ENCODE data around the gene MLF2. TPM values are rescaled to one million over a fixed set of nuclear protein-coding genes. Genes with fewer than 3 reads are reported as not detected.
"Not testable (repeated sequence)": the region's sequence is repeated elsewhere in the genome, so short reads cannot be mapped to it uniquely, and the experiment has no call there.

MLF2 gene
- total and polyA plus RNA-seq, 2 of the 13 experiments (the other 11 are each of a cell fraction or from before 2014, with no cell fraction given): 88.1 to 167 TPM

DNA sequence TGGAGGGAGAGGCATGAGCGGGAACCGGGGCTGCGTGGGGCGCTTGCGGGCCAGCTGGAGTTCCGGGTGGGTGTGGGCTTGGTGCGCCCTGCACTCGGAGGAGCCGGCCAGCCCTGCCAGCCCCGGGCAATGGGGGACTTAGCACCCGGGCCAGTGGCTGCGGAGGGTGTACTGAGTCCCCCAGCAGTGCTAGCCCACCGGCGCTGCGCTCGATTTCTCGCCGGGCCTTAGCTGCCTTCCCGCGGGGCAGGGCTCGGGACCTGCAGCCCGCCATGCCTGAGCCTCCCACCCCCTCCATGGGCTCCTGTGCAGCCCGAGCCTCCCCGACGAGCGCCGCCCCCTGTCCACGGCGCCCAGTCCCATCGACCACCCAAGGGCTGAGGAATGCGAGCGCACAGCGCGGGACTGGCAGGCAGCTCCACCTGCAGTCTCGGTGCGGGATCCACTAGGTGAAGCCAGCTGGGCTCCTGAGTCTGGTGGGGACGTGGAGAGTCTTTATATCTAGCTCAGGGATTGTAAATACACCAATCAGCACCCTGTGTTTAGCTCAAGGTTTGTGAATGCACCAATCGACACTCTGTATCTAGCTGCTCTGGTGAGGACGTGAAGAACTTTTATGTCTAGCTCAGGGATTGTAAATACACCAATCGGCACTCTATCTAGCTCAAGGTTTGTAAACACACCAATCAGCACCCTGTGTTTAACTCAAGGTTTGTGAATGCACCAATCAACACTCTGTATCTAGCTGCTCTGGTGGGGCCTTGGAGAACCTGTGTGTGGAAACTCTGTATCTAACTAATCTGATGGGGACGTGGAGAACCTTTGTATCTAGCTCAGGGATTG lies 36.7 kb downstream of the MLF2 start:
- intact Hi-C loops (cut with micrococcal nuclease; ENCODE audit: unreplicated experiment); FAIRE-seq; H3K36me3 ChIP-seq (replicated peaks in 1 of 2; ENCODE audit: control insufficient read depth in 1 of 2, insufficient read depth in 2 of 2, low read length in 2 of 2); H3K27me3 ChIP-seq (ENCODE audit: control insufficient read depth in 1 of 2, insufficient read depth in 2 of 2, low read length in 2 of 2); CTCF ChIA-PET (ENCODE audit: low intra/inter-chr PET ratio, low total read pairs); BruUV-seq (replicated peaks); H3K4me3 ChIP-seq (replicated peaks in 1 of 3; ENCODE audit: insufficient read depth in 1 of 3, low read depth in 2 of 3, low read length in 3 of 3); DNase-seq (ENCODE audit: low spot score); H3K9ac ChIP-seq (ENCODE audit: insufficient read depth, low read depth, low read length); H2AFZ ChIP-seq (ENCODE audit: low read length); H4K20me1 ChIP-seq (ENCODE audit: insufficient read depth, low read length); H3K79me2 ChIP-seq (ENCODE audit: insufficient read depth, low read length); in situ Hi-C loops (cut with HindIII; ENCODE audit: extremely low pct_ligation_motif_present, low pct_unique_long_range_greater_than_20kb); H3K4me2 ChIP-seq (ENCODE audit: low read depth, low read length); H3K27ac ChIP-seq (ENCODE audit: extremely low read length, insufficient read depth, low read length); ATAC-seq; H3K9me3 ChIP-seq (ENCODE audit: low read length): not testable (repeated sequence)
- H3K4me1 ChIP-seq (ENCODE audit: insufficient read depth, low read length): peaks cover 13% of the 10 kb centered on the region
- WGBS (ENCODE audit: low lambda C conversion rate): 90% methylated on average over 9 of the region's 41 CpGs
- POLR2A ChIA-PET: interaction anchor here (1.0 to 2.3 kb wide), 4 partner anchors 8 to 182 kb away, joined by 3 to 12 read pairs (median 4); partner anchors contain the start of genes CDCA3, COPS7A, GAPDH and USP5
- peak; percentile 73 for TF ChIP-seq NFYC (CRISPR knock-in tag; IDR thresholded peaks at IDR 0.05)

- intact Hi-C loops (cut with micrococcal nuclease; ENCODE audit: unreplicated experiment) (no loop called here), in situ Hi-C loops (cut with HindIII; ENCODE audit: extremely low pct_ligation_motif_present, low pct_unique_long_range_greater_than_20kb) (no loop called here)
- no TSS peak for BruUV-seq (replicated peaks)
- Histone ChIP-seq H3K36me3 (replicated peaks in 1 of 2; ENCODE audit: control insufficient read depth in 1 of 2, insufficient read depth in 2 of 2, low read length in 2 of 2) (no peaks in the 10 kb centered on the region), H3K9ac (ENCODE audit: insufficient read depth, low read depth, low read length) (no peak overlapping the region), H3K9me3 (ENCODE audit: low read length) (no peaks in the 10 kb centered on the region), H3K4me3 (replicated peaks in 1 of 3; ENCODE audit: insufficient read depth in 1 of 3, low read depth in 2 of 3, low read length in 3 of 3) (no peak overlapping the region), H4K20me1 (ENCODE audit: insufficient read depth, low read length) (no peaks in the 10 kb centered on the region), H2AFZ (ENCODE audit: low read length) (no peak overlapping the region), H3K79me2 (ENCODE audit: insufficient read depth, low read length) (no peaks in the 10 kb centered on the region), H3K4me1 (ENCODE audit: insufficient read depth, low read length) (peaks cover under 1% of the 10 kb centered on the region; the same call in 1 of the 2 replicates), H3K27me3 (ENCODE audit: control insufficient read depth in 1 of 2, insufficient read depth in 2 of 2, low read length in 2 of 2) (peaks cover 0 to 7% of the 10 kb centered on the region in 2 experiments; a peak in 1 of 5 replicates), H3K4me2 (ENCODE audit: low read depth, low read length) (no peak overlapping the region), H3K27ac (ENCODE audit: extremely low read length, insufficient read depth, low read length) (no peak overlapping the region)
- ChIA-PET CTCF (ENCODE audit: low intra/inter-chr PET ratio, low total read pairs) (no interaction called here), POLR2A (interaction anchor here (2.6 kb wide), 1 partner anchor 15 kb away, joined by 9 read pairs; the partner anchor contains the start of gene COPS7A)
- FAIRE-seq (no peak), ATAC-seq (peak; percentile 32; the same call in 2 of the 3 replicates), DNase-seq (ENCODE audit: low spot score) (no peak)
- WGBS (ENCODE audit: low lambda C conversion rate): 87% methylated on average over 16 of the region's 16 CpGs
- no peak for TF ChIP-seq ZNF367 (CRISPR knock-in tag; IDR thresholded peaks at IDR 0.05; ENCODE audit: borderline replicate concordance)
- TF ChIP-seq NFYC (CRISPR knock-in tag; IDR thresholded peaks at IDR 0.05): peak; percentile 74
- TF ChIP-seq ZNF180 (CRISPR knock-in tag; IDR thresholded peaks at IDR 0.05; ENCODE audit: borderline replicate concordance, low read depth): no peak
- TF ChIP-seq ZBTB21 (CRISPR knock-in tag; IDR thresholded peaks at IDR 0.05): no peak
- TF ChIP-seq NFYB (CRISPR knock-in tag; IDR thresholded peaks at IDR 0.05): peak; percentile 78
- TF ChIP-seq ZSCAN31 (CRISPR knock-in tag; IDR thresholded peaks at IDR 0.05; ENCODE audit: low read depth): no peak
- no peak for TF ChIP-seq TFAP4 (IDR thresholded peaks at IDR 0.05; ENCODE audit: borderline replicate concordance, low read depth)
- TF ChIP-seq POLR2AphosphoS5 (IDR thresholded peaks at IDR 0.05; ENCODE audit: low read depth, low read length): peak; percentile 32; the same call in 1 of the 2 replicates
- TF ChIP-seq, protein P1, sequence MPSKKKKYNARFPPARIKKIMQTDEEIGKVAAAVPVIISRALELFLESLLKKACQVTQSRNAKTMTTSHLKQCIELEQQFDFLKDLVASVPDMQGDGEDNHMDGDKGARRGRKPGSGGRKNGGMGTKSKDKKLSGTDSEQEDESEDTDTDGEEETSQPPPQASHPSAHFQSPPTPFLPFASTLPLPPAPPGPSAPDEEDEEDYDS (CRISPR knock-in tag; IDR thresholded peaks at IDR 0.05): 0 out of 2 replicates have a peak, but pooled peaks have one; percentile 27
- peak; percentile 56 to 81 for TF ChIP-seq POLR2A (IDR thresholded peaks at IDR 0.05; ENCODE audit: insufficient read depth in 1 of 2, low read depth in 2 of 2, low read length in 2 of 2)
- no peak for TF ChIP-seq ZNF331 (CRISPR knock-in tag; IDR thresholded peaks at IDR 0.05)
- no peak for TF ChIP-seq ZFP41 (CRISPR knock-in tag; IDR thresholded peaks at IDR 0.05; ENCODE audit: borderline replicate concordance)
- no peak for TF ChIP-seq ZNF282 (IDR thresholded peaks at IDR 0.05; ENCODE audit: partially characterized antibody)
- TF ChIP-seq ZBTB38 (CRISPR knock-in tag; IDR thresholded peaks at IDR 0.05): peak; percentile 20; the same call in 1 of the 2 replicates
- no peak for TF ChIP-seq ZNF558 (CRISPR knock-in tag; IDR thresholded peaks at IDR 0.05; ENCODE audit: borderline replicate concordance)
- TF ChIP-seq KAT8 (CRISPR knock-in tag; IDR thresholded peaks at IDR 0.05): no peak
- no peak for TF ChIP-seq SP2 (CRISPR knock-in tag; IDR thresholded peaks at IDR 0.05)
- no peak for TF ChIP-seq CC2D1A (CRISPR knock-in tag; IDR thresholded peaks at IDR 0.05)
Measured at GRCh38 chr12:6708960-6709394, 44.0 kb downstream of the MLF2 start.
